ENCODE data around the gene SMYD3. TPM values are rescaled to one million over a fixed set of nuclear protein-coding genes. Genes with fewer than 3 reads are reported as not detected.
"Not testable (repeated sequence)": the region's sequence is repeated elsewhere in the genome, so short reads cannot be mapped to it uniquely, and the experiment has no call there.

Gene SMYD3
- total RNA-seq, 1 experiment from 2014 or later, result 29.6 TPM

- ChIA-PET CTCF (no interaction called here), POLR2A (ENCODE audit: unreplicated experiment) (interaction anchor here (0.6 kb wide), 1 partner anchor 265 kb away, joined by 4 read pairs; no protein-coding TSS in a partner anchor)
- DNase-seq, result no peak
- Histone ChIP-seq H3F3A (ENCODE audit: insufficient read depth, low read depth) (no peaks in the 10 kb centered on the region), H3K27me3 (ENCODE audit: insufficient read depth, low read depth) (no peaks in the 10 kb centered on the region), H3K27ac (no peak overlapping the region), H2AFZ (no peak overlapping the region), H4K20me1 (ENCODE audit: insufficient read depth) (no peaks in the 10 kb centered on the region), H3K9me2 (ENCODE audit: insufficient read depth) (no peaks in the 10 kb centered on the region), H3K79me2 (ENCODE audit: low read depth) (no peaks in the 10 kb centered on the region), H3K9me3 (ENCODE audit: insufficient read depth, low read depth) (no peaks in the 10 kb centered on the region), H3K4me3 (no peak overlapping the region), H3K4me2 (no peak overlapping the region), H3K36me3 (ENCODE audit: low read depth) (no peaks in the 10 kb centered on the region), H3K4me1 (replicated peaks; ENCODE audit: insufficient read depth) (no peaks in the 10 kb centered on the region)
- TF ChIP-seq EZH2 (IDR thresholded peaks at IDR 0.05; ENCODE audit: low read depth) (no peak), CTCF (conservative IDR thresholded peaks at IDR 0.05) (no peak)
- no TSS peak for BruUV-seq (replicated peaks)
- intact Hi-C loops (cut with micrococcal nuclease; ENCODE audit: unreplicated experiment), result no loop called here
These were observed 730.3 kb downstream of the SMYD3 start for GRCh38 chr1:245776694-245777332.

GRCh38 chr1:245776139-245776538 is 730.9 kb downstream of the SMYD3 start:
- ChIA-PET POLR2A (ENCODE audit: unreplicated experiment) (interaction anchor here (0.6 kb wide), 1 partner anchor 266 kb away, joined by 4 read pairs; no protein-coding TSS in a partner anchor), CTCF (no interaction called here)
- TF ChIP-seq EZH2 (IDR thresholded peaks at IDR 0.05; ENCODE audit: low read depth) (no peak), CTCF (conservative IDR thresholded peaks at IDR 0.05) (no peak)
- no peaks in the 10 kb centered on the region for H3K79me2 ChIP-seq (ENCODE audit: low read depth)
- no peaks in the 10 kb centered on the region for H3K36me3 ChIP-seq (ENCODE audit: low read depth)
- no peak overlapping the region for H3K4me2 ChIP-seq
- H3K9me2 ChIP-seq (ENCODE audit: insufficient read depth), result no peaks in the 10 kb centered on the region
- DNase-seq, result no peak
- no TSS peak for BruUV-seq (replicated peaks)
- H3K4me3 ChIP-seq, result no peak overlapping the region
- no peaks in the 10 kb centered on the region for H3K9me3 ChIP-seq (ENCODE audit: insufficient read depth, low read depth)
- H4K20me1 ChIP-seq (ENCODE audit: insufficient read depth), result no peaks in the 10 kb centered on the region
- no peak overlapping the region for H3K27ac ChIP-seq
- H2AFZ ChIP-seq, result no peak overlapping the region
- H3K27me3 ChIP-seq (ENCODE audit: insufficient read depth, low read depth), result no peaks in the 10 kb centered on the region
- H3K4me1 ChIP-seq (replicated peaks; ENCODE audit: insufficient read depth), result no peaks in the 10 kb centered on the region
- intact Hi-C loops (cut with micrococcal nuclease; ENCODE audit: unreplicated experiment), result no loop called here
- H3F3A ChIP-seq (ENCODE audit: insufficient read depth, low read depth), result no peaks in the 10 kb centered on the region

DNA sequence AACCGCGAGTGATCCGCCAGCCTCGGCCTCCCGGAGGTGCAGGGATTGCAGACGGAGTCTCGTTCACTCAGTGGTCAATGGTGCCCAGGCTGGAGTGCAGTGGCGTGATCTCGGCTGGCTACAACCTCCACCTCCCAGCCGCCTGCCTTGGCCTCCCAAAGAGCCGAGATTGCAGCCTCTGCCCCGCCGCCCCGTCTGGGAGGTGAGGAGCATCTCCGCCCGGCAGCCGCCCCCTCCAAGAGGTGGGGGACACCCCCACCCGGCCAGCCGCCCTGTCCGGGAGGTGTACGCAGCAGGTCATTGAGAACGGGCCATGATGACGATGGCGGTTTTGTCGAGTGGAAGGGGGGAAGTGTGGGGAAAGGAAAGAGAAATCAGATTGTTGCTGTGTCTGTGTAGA is 732.1 kb downstream of the SMYD3 start:
- H3K79me2 ChIP-seq (ENCODE audit: low read depth); intact Hi-C loops (cut with micrococcal nuclease; ENCODE audit: unreplicated experiment); H4K20me1 ChIP-seq (ENCODE audit: insufficient read depth); H3K4me1 ChIP-seq (replicated peaks; ENCODE audit: insufficient read depth); BruUV-seq (replicated peaks); H3K36me3 ChIP-seq (ENCODE audit: low read depth); POLR2A ChIA-PET (ENCODE audit: unreplicated experiment); H2AFZ ChIP-seq; CTCF ChIA-PET; H3K27ac ChIP-seq; DNase-seq; H3K27me3 ChIP-seq (ENCODE audit: insufficient read depth, low read depth); H3F3A ChIP-seq (ENCODE audit: insufficient read depth, low read depth); H3K4me2 ChIP-seq; H3K9me2 ChIP-seq (ENCODE audit: insufficient read depth); H3K4me3 ChIP-seq; H3K9me3 ChIP-seq (ENCODE audit: insufficient read depth, low read depth): not testable (repeated sequence)

- no peaks in the 10 kb centered on the region for H3F3A ChIP-seq (ENCODE audit: insufficient read depth, low read depth)
- H4K20me1 ChIP-seq (ENCODE audit: insufficient read depth), result no peaks in the 10 kb centered on the region
- intact Hi-C loops (cut with micrococcal nuclease; ENCODE audit: unreplicated experiment), result no loop called here
- no peaks in the 10 kb centered on the region for H3K79me2 ChIP-seq (ENCODE audit: low read depth)
- no peak overlapping the region for H3K4me3 ChIP-seq
- no peak for DNase-seq
- no peak overlapping the region for H2AFZ ChIP-seq
- BruUV-seq (replicated peaks), result no TSS peak
- no peak overlapping the region for H3K4me2 ChIP-seq
- H3K4me1 ChIP-seq (replicated peaks; ENCODE audit: insufficient read depth), result no peaks in the 10 kb centered on the region
- H3K36me3 ChIP-seq (ENCODE audit: low read depth), result no peaks in the 10 kb centered on the region
- no peaks in the 10 kb centered on the region; the same call in 1 of the 2 replicates for H3K9me2 ChIP-seq (ENCODE audit: insufficient read depth)
- H3K27me3 ChIP-seq (ENCODE audit: insufficient read depth, low read depth), result no peaks in the 10 kb centered on the region
- ChIA-PET POLR2A (ENCODE audit: unreplicated experiment) (no interaction called here), CTCF (no interaction called here)
- H3K27ac ChIP-seq, result no peak overlapping the region
- TF ChIP-seq EZH2 (IDR thresholded peaks at IDR 0.05; ENCODE audit: low read depth) (no peak), CTCF (conservative IDR thresholded peaks at IDR 0.05) (no peak)
- no peaks in the 10 kb centered on the region for H3K9me3 ChIP-seq (ENCODE audit: insufficient read depth, low read depth)
These were observed 732.9 kb downstream of the SMYD3 start for GRCh38 chr1:245774196-245774595.
